HuH-7.5 (cell line): ENCODE results near the gene RPRD2.
"Not testable (repeated sequence)": the region's sequence is repeated elsewhere in the genome, so short reads cannot be mapped to it uniquely, and the experiment has no call there.

Source experiments
- DNase-seq: peaks from one replicate; pipeline ENCODE4 v3.0.0; 2011; ENCODE audit warnings: low spot score

The RPRD2 gene

GRCh38 chr1:150389650-150390049 is 25.7 kb downstream of the RPRD2 start:
- DNase-seq, result no peak

- DNase-seq, result no peak
These were observed 28.7 kb downstream of the RPRD2 start for GRCh38 chr1:150392627-150393026.

GRCh38 chr1:150395115-150395514 is 31.2 kb downstream of the RPRD2 start:
- not testable (repeated sequence) for DNase-seq

GRCh38 chr1:150397392-150398032 is 33.6 kb downstream of the RPRD2 start:
- no peak for DNase-seq

GRCh38 chr1:150404465-150404864 is 40.5 kb downstream of the RPRD2 start:
- no peak for DNase-seq

GRCh38 chr1:150405660-150406059 is 41.7 kb downstream of the RPRD2 start:
- no peak for DNase-seq

GRCh38 chr1:150406483-150406882 is 42.5 kb downstream of the RPRD2 start:
- no peak for DNase-seq

- DNase-seq, result no peak
These were observed 43.4 kb downstream of the RPRD2 start for GRCh38 chr1:150407330-150407729.

- DNase-seq, result no peak
These were observed 44.9 kb downstream of the RPRD2 start for GRCh38 chr1:150408800-150409199.

GRCh38 chr1:150409504-150410362 is 45.8 kb downstream of the RPRD2 start:
- no peak for DNase-seq

GRCh38 chr1:150410582-150411101 is 46.7 kb downstream of the RPRD2 start:
- DNase-seq, result peak; percentile 35

- no peak for DNase-seq
These were observed 50.6 kb downstream of the RPRD2 start for GRCh38 chr1:150414592-150414991.

- DNase-seq, result no peak
These were observed 51.9 kb downstream of the RPRD2 start for GRCh38 chr1:150415800-150416199.

- DNase-seq, result no peak
These were observed 56.8 kb downstream of the RPRD2 start for GRCh38 chr1:150420560-150421265.

- DNase-seq, result no peak
These were observed 58.6 kb downstream of the RPRD2 start for GRCh38 chr1:150422541-150422940.

GRCh38 chr1:150429805-150430204 is 65.9 kb downstream of the RPRD2 start:
- DNase-seq, result peak; percentile 27

GRCh38 chr1:150441121-150441520 is 77.2 kb downstream of the RPRD2 start:
- no peak for DNase-seq

- no peak for DNase-seq
These were observed 80.3 kb downstream of the RPRD2 start for GRCh38 chr1:150444232-150444631.

GRCh38 chr1:150456146-150456647 is 92.2 kb downstream of the RPRD2 start:
- DNase-seq, result no peak

GRCh38 chr1:150464422-150464826 is 100.5 kb downstream of the RPRD2 start:
- DNase-seq, result peak; percentile 73

GRCh38 chr1:150466964-150467363 is 103.0 kb downstream of the RPRD2 start:
- no peak for DNase-seq

- no peak for DNase-seq
These were observed 105.3 kb downstream of the RPRD2 start for GRCh38 chr1:150469291-150469690.
